GM21576 (cell line): ENCODE data around the gene SERPINE2.

Source experiments
- ATAC-seq: cut with Tn5 transposase; IDR thresholded peaks from one replicate; pipeline ENCODE4 v1.9.1; 2021; ENCODE audit warnings: mild to moderate bottlenecking, moderate library complexity; ENCODE audit not compliant: unreplicated experiment

SERPINE2 gene

DNA sequence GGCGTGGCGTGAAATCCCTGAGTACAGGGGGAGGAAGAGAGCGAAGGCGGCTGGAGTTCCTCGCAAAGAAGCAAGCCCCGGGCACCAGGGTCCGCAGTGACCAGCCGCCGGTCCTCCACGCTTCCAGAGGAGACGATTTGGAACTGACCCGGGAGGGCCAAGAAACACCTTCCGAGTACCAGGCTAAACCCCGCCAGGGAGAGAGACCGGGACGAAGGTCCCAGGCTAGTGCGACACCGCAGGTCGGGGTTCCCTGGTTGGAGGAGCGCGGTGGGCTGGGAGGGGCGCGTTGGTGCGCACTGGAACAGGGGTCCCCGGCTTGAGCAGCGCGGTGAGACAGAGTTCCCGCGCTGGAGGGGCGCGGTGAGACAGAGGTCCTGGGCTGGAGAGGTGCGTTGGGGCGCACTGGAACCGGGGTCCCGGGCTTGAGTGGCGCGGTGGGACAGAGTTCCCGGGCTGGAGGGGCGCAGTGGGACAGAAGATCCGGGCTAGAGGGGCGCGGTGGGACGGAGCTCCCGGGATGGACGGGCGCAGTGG, 94.9 kb downstream of the SERPINE2 start:
- no peak for ATAC-seq

DNA sequence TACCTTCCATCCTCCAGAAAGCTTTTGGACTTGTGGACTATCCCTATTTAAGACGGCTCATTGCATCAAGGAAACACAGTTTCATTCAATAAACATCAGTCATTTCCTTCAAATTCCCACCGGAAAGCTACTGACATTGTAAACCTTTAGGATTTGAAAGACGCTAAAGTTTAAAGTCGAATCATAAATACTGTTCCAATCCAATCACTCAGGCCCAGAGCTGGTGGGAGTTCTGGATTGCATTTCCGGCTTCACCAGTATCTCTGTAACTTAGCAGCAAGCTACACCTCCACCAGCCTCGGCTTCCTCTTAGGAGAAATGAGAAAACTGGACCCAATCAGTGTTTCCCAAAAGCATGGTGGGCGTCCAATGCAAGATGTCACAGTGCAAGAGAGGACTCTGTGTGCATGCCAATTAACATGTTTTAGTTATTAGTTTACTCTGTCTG, 95.5 kb downstream of the SERPINE2 start:
- no peak for ATAC-seq

DNA sequence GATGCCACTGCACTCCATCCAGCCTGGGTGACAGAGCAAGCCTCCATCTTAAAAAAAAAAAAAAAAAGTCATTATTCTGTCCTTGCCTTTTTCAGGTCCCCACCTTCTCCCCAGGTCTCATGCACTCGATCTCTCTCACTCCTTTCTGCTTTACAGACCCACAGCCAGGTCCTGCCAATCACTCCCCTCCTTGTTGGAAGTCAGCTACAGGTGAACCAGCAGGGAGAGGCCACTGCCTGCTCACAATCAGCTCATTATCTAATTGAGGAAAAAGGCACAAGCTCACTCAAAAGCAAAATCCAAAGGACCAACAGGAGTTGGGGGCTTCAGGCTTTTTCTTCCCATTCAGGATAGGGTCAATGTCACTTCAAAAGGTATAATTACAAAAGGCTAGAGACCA, 96.0 kb downstream of the SERPINE2 start:
- ATAC-seq, result no peak

DNA sequence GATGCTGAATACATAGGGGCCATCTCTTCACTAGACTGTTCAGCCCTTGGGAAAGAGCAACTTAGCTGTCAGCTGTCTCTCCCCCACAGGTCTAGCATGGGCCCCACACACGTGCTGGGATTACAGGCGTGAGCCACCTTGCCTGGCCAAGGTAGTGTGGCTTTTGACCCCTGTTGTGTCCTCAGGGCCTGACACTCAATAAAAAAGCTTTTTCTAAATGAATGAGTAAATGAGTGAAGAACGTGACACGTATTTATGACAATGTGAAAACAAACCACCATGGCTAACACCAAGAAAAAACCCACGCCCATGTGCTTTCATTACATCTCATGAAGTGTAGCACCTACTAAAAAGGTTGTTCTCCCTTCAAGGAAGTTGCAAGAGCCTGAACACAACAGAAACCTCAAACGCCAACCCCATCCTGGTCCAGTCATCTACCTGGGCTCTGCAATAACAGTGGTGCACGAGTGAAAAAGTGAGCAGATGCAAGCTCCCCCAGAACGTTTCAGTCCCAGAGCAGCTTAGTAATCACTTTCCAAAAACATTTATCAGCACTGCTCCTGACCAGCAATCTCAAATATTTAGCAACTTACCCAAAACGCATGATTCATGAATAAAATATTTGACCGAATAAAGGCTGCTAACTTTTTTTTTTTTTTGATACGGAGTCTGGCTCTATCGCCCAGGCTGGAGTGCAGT, 97.4 kb downstream of the SERPINE2 start:
- ATAC-seq, result peak; percentile 42

DNA sequence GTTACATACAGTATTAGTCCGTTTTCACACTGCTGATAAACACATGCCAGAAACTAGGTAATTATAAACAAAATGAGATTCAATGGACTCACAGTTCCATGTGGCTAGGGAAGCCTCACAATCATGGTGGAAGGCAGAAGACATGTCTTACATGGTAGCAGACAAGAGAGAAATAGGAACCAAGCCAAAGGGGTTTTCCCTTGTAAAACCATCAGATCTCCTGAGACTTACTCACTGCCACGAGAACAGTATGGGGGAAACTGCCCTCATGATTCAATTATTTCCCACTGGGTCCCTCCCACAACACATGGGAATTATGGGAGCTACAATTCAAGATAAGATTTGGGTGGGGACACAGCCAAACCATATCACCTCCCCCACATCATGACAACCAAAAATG, 99.6 kb downstream of the SERPINE2 start:
- ATAC-seq, result peak; percentile 32

DNA sequence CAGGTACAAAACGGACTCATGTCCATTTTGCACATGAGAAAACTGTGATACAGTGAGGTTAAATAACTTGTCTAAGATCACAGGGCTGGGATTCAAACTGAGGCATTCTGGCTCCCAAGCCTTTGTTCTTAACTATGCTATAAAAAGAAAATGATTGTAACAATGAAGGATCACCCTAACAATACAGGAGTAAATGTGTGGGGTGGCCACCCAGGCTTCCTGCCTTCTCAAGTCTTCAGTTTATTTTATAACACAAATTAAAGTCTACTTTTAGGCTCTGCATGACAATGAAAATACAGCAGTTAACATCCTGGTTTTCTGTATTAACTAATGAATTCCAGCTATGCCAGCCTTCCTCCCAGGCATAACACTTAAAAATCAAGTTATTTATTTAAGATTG, 101.6 kb downstream of the SERPINE2 start:
- ATAC-seq, result no peak

DNA sequence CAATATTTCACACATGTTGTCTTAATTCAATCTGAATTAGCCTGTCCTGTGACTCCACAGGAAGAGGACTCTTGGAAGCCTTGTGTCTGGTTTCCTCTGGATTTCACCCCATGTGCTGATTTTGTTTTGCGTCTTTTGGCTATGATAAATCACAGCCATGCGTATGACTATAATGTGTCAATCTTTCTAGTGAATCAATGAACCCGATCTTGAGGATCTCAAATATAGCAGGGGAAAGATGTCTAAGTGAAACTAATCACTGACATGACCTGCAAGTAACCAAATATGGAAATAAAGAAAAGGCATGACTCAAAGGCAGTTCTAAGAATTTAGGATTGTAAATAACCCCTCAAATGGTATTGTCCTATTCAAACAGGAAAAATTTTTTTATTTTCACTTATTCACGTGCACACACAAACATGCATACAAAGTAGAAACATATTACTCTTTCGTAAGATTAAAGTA, 102.2 kb downstream of the SERPINE2 start:
- ATAC-seq, result no peak

DNA sequence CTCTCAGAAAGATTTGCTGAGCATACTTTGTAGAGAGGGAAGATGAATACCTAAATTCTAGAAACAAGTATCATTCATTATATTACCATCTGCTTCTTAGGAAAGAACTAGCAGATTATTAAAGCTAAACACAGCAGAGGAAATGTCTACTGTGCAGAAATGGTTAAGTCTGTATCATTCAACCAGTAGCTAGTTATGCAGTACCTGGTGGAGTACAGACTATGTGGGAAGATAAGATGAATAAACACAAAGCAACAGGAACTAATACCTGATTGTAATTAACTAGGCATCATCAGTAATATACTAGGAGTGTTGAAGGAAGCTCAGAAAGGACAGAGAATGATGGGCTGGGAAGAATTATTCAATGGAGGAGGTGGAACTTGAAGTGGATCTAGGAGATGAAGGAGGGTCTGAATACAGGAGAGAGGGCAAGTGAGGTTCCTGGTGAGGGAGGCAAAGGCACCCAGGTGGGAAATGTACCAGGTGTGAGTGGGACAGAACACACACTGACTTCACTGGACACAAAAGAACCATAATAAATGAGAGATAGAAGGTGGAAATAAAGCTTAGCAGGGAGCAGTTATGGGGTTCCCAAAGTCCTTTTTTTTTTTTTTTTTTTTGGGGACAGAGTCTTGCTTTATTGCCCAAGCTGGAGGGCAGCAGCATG, 103.5 kb downstream of the SERPINE2 start:
- ATAC-seq, result no peak

DNA sequence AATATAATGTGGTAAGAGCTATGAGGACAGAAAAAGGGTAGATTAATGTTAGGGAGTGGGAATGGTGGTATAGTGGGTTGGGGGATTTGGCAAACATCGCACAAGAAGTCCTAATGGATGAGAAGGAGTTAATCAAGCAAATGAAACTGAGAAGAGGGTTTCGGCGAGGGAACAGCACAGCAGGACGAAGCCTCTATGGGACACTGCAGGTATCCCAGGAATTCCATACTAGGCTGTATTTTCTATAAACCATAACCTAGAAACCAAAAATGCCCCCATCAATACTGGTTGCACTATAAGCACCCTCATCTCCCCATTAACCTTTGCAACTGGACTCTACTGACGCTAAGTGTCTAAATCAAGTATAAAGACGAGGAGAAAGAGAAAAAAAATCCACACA, 104.2 kb downstream of the SERPINE2 start:
- no peak for ATAC-seq

DNA sequence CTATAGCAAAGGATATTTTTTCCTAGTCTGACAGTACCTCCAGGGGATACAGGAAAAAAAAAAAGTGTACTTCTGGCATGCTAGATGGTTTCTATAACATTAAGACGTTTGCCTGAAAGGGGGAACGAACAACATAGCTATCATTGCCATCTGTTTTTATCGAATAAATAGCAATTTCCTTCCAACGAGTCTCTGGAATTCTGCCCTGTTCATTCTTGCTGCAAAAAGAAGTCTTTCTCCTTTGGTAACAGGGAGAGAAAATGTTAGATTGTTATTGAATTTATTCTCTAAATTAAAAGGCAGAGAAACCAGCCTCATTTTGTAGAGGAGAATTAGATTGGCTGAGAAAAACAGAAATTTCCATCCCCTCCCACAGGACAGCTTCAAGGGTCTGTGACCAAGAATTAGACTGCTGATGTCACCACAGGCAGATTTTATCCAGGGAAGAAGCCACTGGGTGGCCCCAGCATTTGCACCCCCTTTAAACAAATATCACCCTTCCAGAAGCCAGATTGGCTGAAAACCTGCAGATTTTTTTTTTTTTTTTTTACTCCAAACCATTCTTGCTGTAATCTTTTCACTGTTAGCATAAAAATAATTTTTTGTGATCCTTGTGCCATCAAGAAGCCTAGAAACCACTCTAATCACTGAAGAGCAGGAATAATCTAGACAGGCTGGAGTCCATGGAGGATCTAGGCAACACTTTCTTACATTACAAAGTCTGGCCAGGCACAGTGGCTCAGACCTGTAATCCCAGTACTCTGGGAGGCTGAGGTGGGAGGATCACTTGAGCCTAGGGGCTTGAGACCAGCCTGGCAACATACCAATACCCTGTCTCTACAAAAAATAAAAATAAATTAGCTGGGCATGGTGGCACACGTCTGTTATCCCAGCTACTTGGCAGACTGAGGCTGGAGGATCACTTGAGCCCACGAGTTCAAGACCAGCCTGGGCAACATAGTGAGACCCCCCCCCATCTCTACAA, 106.0 kb downstream of the SERPINE2 start:
- no peak for ATAC-seq

DNA sequence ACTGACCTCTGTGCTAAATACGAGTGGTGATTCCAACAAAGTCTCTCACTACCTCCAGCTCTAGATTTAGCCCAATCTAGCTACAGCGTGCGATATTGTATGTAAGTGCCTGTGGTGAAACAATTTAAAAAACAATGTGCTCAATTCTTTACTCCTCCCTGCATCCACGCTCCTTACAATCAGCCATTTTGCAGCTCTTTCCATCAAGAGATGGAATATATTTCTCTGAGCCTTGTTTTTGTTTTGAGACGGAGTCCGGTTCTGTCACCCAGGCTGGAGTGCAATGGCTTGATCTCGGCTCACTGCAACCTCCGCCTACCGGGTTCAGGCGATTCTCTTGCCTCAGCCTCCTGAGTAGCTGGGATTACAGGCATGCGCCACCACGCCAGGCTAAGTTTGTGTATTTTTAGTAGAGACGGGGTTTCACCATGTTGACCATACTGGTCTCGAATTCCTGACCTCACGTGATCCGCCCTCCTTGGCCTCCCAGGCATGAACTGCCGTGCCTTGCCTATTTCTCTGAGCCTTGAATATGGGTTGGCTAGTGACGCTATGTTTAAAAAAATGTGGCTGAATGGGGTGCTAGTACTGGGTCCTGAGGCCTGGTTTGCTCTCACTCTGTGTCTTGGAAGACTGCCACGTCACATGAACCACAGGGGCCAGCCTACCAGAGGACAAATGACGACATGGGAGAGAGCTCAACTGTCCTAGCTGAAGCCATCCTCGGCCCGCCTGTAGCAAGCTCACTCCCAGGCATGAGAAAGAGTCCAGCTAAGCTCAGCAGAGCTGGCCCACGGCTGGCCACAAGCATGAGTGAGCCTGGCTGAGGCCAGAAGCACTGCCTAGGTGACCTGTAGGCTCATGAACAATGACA, 108.7 kb downstream of the SERPINE2 start:
- ATAC-seq, result no peak

DNA sequence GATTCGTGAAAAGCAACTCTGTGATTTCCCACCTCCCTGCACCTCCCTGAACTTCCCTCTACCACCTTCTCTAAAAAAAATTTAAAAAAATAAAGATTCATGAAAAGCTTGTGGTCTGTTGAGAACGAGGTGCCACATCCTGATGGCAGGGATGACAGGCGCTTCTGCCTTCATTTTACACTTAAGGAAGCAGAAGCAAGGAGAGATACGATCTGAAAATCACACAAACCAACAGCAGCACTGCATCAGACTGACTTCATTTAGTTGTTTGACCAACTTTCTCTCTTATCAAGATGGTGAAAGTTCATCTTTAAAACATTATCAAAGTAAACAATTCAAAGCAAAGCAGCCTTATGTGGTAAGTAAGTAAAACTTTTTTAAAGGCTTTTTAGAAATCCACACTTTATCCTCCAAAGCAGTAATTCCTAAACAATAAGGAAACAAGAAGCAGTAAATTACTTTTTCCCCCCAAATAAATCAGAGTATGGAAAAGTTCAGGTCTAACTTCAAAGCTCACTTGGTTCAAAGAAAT, 109.4 kb downstream of the SERPINE2 start:
- ATAC-seq, result no peak

DNA sequence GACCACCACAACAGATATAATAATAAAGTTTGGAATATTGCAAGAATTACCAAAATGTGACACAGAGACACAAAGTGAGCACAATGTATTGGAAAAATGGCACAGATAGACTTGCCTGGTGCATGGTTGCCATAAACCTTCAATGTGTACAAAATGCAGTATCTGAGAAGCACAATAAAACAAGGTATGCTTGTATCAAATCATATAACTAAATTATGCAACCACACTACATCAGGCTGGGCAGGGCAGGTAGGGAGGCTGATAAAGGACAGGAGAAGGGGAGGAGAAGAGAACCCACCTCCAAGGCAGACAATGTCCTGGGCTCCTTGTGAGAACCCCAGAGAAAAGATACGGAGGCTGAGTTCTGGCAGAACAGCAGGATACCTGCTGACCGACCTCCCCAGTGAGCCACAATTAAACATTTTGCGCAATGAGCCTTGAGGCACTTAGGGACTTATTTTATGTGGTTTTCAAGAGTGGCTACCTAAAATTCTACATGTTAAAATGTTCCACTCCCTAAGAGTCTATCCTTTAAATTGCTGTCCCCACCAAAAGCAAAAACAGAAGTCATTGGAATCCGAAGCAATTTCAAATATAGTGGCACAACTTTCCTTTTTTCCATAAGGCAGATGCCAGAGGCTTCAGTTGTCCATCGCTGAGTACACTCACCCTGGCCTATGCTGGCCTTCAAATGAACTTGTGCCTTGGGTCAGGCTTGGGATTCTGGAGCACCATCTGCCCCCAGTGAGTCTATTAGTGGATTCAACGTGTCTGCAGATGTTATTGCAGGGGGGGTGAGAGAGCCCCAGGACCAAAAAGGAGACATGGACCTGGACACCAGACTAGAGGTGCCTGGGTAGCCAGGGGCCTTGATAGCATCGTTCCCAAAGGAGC, 110.7 kb downstream of the SERPINE2 start:
- no peak for ATAC-seq

DNA sequence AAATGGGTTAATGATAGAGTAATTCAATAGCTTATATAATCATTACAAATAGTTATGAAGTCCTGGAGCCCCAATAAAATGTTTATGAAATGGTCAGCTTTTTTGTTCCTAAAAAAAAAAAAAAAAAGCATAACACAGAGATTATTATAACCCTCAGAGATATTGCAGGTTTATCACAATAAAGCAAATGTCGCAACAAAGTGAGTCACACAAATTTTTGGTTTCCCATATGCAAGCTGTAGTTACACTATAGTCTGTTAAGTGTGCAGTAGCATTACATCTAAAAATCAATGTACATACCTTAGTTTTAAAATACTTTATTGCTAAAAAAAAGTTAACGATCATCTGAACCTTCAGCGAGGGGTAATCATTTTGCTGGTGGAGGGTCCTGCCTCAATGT, 114.0 kb downstream of the SERPINE2 start:
- no peak for ATAC-seq
